Panc1 (cell line): ENCODE data around the gene CROCC2.

Source experiments
- POLR2AphosphoS5 ChIP-seq: IDR thresholded peaks from 2 replicates; pipeline ENCODE4 v1.6.1; 2012; ENCODE audit warnings: mild to moderate bottlenecking, low read depth, low read length, moderate library complexity
- SIN3A ChIP-seq: IDR thresholded peaks from 2 replicates; pipeline ENCODE4 v1.6.1; 2012; ENCODE audit warnings: low read depth, mild to moderate bottlenecking, low read length, moderate library complexity, borderline replicate concordance; ENCODE audit not compliant: insufficient read depth
- TCF7L2 ChIP-seq: IDR thresholded peaks from 2 replicates; pipeline ENCODE4 v1.6.1; 2011; ENCODE audit warnings: mild to moderate bottlenecking, low read depth, low read length, inconsistent platforms
- TF ChIP-seq, protein P1 (sequence below): fragments of 450-650 bp; IDR thresholded peaks from 2 replicates; pipeline ENCODE4 v1.5.1; 2017; ENCODE audit warnings: mild to moderate bottlenecking

DNA sequence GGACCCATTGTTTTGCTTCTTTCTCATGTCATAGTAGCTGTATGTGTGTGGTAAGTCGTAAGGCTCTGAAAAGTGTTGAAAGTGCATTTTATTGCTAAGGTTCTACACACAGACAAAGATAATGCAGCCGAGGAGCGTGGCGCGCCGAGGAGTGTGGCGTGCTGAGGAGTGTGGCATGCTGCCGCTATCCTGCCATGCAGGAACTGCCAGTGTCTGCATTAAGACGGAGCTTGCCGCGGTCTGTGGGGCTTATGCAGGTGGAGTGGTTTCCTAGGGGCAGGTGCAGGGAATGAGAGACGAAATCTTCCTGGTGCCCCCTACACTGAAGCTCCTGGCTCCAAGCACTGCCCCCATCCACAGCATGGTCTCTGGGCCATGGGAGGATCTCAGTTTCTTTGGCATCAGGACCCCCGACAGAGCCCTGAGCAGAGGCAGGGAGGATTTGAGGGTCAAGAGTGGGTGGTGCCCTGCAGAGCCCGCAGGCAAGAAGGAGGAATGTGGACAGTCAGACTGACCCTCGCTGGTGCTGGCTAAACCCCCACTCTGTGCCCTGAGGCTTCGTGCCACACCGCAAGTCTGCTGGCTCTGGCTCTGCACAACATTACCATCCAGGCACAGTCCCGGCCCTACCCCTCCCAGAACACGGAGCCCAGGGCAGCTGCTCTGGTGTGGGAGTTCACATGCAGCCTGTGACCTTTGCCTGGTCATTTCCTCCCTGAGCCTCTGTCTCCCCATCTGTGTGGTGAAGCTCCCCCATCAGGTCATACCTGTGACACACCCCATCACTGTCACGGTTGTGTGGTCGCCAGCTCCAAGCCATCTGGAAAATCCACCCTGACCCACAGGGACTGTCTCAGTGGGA is 95.5 kb downstream of the CROCC2 start:
- TF ChIP-seq, protein P1, sequence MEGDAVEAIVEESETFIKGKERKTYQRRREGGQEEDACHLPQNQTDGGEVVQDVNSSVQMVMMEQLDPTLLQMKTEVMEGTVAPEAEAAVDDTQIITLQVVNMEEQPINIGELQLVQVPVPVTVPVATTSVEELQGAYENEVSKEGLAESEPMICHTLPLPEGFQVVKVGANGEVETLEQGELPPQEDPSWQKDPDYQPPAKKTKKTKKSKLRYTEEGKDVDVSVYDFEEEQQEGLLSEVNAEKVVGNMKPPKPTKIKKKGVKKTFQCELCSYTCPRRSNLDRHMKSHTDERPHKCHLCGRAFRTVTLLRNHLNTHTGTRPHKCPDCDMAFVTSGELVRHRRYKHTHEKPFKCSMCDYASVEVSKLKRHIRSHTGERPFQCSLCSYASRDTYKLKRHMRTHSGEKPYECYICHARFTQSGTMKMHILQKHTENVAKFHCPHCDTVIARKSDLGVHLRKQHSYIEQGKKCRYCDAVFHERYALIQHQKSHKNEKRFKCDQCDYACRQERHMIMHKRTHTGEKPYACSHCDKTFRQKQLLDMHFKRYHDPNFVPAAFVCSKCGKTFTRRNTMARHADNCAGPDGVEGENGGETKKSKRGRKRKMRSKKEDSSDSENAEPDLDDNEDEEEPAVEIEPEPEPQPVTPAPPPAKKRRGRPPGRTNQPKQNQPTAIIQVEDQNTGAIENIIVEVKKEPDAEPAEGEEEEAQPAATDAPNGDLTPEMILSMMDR = no peak
- TF ChIP-seq TCF7L2 = no peak
- TF ChIP-seq POLR2AphosphoS5 = no peak
- no peak for TF ChIP-seq SIN3A
